Stimulated activated CD4-positive, alpha-beta T cell treated with anti-CD3 and anti-CD28 coated beads, Interleukin-2, amount 100 ng/mL, for 48 hours (primary cell): ENCODE measurements around the gene MAN2B2.

Source experiments
- DNase-seq, 2 donors: peaks; one replicate each; pipeline ENCODE4 v3.0.0-alpha.2; 2020

The MAN2B2 gene

DNA sequence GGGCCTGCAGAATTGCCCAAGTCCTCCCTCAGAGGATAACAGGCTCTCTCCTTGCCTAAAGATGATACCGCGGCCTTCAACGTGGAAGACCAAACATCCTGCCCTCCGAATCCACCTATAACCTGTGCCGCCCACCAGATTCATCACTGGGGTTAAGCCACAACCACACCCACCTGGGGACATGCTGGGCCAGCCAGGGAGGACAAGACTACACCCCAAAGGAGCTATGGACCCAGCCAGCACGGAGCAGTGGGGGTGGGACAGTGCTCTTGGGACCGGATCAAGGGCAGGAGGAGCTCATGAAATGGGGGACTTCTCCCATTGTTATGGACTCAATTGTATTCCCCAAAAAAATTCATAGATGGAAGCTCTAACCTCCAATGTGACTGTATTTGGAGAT lies 6.8 kb upstream of the MAN2B2 start:
- no peak for DNase-seq

GRCh38 chr4:6568689-6569332 lies 6.2 kb upstream of the MAN2B2 start:
- DNase-seq: no peak

GRCh38 chr4:6571608-6572007 lies 3.4 kb upstream of the MAN2B2 start:
- DNase-seq: no peak

DNA sequence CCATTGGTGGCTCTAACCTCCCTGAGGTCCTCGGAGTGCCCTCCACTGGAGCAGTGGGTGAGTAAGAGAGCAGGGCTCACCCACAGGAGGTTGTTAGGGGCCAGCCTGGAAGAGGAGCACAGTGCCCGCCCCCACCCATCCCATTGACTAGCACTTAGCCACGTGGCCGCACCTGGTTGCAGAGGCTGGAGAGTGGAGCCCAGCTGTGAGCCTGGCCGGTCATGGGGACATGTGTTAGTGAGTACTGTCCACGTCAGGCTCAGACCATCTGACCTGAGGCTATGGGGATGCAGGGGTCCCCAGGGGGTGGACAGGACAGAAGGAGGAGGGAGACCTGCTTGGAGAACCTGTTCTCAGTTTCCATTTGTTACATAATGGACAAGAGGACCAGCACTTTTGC lies 1.4 kb upstream of the MAN2B2 start:
- DNase-seq: no peak

- no peak for DNase-seq
These were observed 823 bp upstream of the MAN2B2 start for GRCh38 chr4:6573986-6574746.

DNA sequence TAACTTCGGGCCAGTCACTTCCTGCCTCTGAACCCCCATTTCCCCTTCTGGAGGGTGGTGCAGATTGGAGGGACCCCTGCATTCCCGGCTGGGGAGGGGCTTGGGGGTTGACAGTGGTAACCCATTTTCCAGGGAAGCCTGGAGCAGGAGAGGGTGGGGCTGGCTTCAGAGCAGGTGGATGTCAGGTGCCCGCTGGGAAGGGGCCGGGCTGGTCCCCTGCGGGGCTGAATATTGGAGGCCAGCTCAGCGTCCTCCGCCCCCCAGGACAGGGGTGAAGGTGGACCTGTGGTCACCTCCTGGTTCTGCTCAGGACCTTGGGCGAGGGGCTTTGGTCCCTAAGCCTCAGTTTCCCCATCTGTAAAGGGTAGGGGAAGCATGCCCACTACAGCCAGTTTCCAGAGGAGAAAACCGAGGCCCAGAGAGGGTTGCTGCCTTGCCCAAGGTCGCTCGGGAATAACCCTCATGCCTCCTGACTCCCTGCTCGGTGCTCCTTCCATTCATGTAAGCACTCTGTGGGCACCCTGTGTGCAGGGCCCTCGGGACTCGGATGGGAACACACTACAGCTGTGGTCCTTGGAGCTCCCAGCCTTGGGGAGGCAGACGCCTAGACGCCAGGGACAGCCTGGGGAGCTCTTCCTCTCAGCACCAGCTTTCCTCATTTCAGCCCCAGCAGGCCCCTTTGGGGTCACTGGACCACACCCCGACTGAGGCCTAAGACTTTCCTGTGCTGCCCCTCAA lies 683 bp downstream of the MAN2B2 start:
- DNase-seq: no peak

DNA sequence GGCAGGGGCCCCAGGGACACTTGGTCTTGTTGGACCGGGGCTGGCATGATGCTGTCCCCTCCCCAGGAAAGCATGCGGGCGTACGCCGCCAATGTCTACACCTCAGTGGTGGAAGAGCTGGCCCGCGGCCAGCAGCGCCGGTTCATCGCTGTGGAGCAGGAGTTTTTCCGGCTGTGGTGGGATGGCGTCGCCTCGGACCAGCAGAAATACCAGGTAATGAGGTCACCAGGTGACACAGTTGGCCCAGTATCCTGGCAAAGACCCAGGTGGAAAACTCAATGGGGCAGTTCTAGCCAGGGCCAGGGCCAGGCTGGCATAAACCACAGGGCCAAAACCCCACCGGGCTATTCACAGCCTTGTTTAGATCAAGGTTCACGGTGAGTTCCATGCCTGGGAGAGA lies 1.5 kb downstream of the MAN2B2 start:
- no peak for DNase-seq

DNA sequence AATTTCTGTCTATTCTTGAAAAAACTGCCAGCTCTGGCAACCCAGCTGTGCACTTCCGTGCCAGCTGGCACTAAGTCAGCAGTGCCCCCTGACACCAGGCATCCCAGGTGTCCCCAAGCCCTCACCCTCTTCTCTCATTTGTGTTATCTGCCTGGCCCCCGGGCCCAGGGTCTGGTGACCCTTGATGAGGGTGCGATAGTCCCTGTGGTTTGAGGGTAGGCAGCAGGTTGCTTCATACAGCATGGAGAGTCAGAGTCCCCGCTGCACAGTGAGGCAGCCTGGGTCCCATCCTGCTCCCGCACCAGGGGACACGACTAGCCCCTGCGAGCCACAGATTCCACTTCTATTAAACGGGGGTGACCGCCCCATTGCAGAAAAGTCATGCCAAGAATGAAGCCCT lies 1.9 kb downstream of the MAN2B2 start:
- no peak for DNase-seq

GRCh38 chr4:6577409-6577808 lies 2.4 kb downstream of the MAN2B2 start:
- no peak for DNase-seq

DNA sequence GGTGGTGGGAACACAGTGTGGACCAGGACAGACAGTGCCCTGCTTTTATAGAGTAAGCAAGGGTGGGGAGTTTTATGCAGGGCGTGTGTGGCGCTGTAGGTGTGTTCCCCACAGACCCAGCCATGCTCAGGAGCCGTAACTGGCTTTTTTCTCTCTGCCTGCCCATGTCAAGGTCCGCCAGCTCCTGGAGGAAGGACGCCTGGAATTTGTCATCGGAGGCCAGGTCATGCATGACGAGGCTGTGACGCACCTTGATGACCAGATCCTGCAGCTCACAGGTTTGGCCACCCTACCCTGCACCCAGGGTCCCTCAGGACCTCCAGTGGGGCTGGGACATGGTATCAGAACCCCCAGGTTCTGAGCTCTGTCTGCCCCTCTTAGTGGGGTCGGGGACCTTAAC lies 3.2 kb downstream of the MAN2B2 start:
- no peak for DNase-seq

GRCh38 chr4:6580353-6580752 lies 5.4 kb downstream of the MAN2B2 start:
- DNase-seq: no peak

GRCh38 chr4:6581566-6582121 lies 6.7 kb downstream of the MAN2B2 start:
- no peak for DNase-seq

- no peak for DNase-seq
These were observed 8.0 kb downstream of the MAN2B2 start for GRCh38 chr4:6582889-6583490.

- no peak for DNase-seq
These were observed 9.9 kb downstream of the MAN2B2 start for GRCh38 chr4:6584865-6585264.

DNA sequence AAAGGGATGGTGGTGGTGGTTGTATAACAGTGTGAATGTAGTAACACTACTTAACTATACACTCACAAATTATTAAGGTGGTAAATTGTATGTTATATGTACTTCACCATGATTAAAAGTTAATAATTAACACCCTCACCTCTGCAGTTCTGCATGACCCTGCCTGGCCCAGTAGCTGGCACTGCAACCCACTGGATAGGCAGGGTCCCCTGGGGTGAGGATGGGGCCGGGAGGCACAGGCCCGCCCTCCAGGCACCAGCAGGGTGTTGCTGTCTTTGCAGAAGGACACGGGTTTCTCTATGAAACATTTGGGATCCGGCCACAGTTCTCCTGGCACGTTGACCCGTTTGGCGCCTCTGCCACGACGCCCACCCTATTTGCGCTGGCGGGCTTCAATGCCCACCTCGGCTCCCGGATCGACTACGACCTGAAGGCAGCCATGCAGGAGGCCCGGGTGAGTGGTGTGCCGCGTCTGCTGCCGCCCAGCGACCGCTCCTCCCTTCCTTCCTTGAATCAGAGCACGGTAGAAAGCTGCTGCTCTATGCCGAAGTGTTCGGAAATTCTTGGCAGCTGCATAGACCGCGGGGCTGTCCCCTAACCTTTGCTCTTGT lies 11.8 kb downstream of the MAN2B2 start:
- no peak for DNase-seq

DNA sequence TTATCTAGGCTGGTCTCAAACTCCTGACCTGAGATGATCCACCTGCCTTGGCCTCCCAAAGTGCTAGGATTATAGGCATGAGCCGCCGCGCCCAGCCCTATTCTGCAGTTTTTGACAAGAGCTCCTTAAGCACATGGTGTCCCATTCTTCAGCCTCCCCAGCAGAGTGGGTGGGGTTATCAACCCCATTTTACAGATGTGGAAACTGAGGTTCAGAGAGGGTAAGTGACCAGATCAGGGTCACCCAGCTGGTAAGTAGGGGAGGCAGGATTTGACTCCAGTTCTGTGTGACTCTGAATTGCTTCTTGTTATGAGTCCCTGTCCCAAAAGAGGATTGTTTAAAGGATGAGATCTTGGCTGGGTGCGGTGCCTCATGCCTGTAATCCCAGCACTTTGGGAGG lies 14.5 kb downstream of the MAN2B2 start:
- DNase-seq: no peak

DNA sequence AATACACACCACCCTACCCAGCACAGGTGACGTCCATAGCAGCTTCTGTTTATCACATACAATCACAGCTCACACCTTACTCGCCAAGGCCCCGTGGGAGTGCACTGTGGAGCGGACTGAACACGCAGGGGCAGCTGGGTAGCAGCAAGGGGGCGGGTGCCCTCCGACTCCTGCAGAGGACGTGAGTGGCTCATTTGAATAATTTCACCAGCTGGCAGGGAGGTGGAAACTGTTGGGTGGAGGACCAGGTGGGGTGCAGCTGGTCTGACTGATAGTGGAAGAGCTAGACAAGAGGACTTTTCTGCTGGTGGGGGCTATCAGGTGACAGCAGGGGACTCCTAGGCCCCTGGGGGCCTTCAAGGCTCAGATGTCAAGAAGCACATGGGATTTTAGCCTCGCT lies 16.3 kb downstream of the MAN2B2 start:
- DNase-seq: no peak

DNA sequence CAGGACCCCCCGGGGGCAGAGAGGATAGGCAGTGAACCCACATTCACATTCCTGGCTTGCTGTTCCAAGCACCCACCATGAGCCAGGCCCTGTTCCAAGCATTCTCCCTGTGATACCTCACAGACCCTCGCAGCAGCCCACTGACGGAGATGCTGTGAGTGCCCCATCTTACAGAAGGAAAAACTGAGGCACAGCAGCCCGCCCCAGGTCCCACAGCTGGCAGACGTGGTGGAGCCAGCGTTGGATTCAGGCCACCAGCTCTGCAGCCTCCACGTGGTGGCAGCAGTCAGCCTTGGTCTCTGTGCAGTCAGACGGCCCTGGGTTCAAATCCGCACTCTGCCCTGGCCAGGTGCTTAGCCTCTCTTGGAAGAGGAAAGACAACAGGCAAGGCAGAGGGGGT lies 16.8 kb downstream of the MAN2B2 start:
- no peak for DNase-seq

DNA sequence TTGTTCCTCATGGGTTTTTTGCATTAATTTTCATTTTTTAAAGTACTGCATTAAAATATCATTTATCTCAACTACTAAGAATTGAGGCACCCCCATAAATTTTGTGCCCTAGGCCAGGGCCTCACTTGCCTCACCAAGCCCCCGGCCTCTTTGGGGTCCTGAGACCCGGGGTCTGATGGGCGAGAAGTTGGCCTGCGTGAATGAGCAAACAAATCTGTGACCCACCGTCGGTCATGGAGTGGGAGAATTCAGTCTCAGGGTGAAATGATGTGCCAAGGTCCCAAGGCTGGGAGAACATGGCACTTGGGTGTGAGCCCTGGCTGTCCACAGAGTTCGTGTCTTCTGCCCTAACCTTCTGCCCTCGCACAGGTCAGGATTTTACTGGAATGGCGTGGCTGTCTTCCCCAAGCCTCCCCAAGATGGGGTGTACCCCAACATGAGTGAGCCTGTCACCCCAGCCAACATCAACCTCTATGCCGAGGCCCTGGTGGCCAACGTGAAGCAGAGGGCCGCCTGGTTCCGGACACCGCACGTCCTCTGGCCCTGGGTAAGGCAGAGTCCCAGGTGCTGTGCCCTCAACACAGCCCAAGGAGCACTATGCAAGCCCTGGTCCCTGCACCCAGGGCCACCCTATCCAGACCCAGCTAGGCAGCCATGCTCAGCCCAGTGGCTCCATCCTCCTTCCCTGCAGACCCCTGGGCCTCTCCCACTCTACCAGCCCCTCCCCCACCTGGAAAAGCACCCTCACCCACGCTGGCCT lies 18.0 kb downstream of the MAN2B2 start:
- DNase-seq: no peak

DNA sequence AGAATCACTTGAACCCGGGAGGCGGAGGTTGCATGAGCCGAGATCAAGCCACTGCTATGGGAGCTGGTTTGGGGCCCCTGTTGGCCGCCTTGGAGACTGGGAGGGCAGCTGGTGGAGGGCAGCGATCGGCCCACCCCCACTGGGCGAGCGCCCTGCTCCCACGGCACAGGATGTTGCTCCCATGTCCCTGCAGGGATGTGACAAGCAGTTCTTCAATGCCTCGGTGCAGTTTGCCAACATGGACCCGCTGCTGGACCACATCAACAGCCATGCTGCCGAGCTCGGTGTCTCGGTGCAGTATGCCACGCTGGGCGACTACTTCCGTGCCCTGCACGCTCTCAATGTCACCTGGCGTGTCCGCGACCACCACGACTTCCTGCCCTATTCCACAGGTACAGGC lies 19.4 kb downstream of the MAN2B2 start:
- no peak for DNase-seq

GRCh38 chr4:6594826-6595355 lies 19.9 kb downstream of the MAN2B2 start:
- no peak for DNase-seq
